Measurements from ENCODE around the gene HMGN4. TPM values are rescaled to one million over a fixed set of nuclear protein-coding genes. Genes with fewer than 3 reads are reported as not detected.

The HMGN4 gene
- total and polyA plus RNA-seq, 9 of the 15 experiments (the other 6 are each of a cell fraction or from before 2014, with no cell fraction given), result 35.4 to 134 (median 94.1) TPM

- TF ChIP-seq JUND (IDR thresholded peaks at IDR 0.05; ENCODE audit: borderline replicate concordance, low read depth, low read length) (peak; percentile 39; the same call in 1 of the 2 replicates), JUND (tag; IDR thresholded peaks at IDR 0.05; ENCODE audit: borderline replicate concordance, low read depth, low read length) (no peak; the same call in 2 of the 3 replicates), OTX1 (CRISPR knock-in tag; IDR thresholded peaks at IDR 0.05) (0 out of 2 replicates have a peak, but pooled peaks have one; percentile 6), BRD4 (IDR thresholded peaks at IDR 0.05) (no peak), SNRNP70 (optimal IDR thresholded peaks at IDR 0.05; ENCODE audit: low read depth, low read length) (no peak), THRA (IDR thresholded peaks at IDR 0.05) (no peak), NFYB (IDR thresholded peaks at IDR 0.05; ENCODE audit: extremely low read depth, insufficient read length) (no peak), KDM4B (IDR thresholded peaks at IDR 0.05; ENCODE audit: borderline replicate concordance in 2 of 2, low read depth in 1 of 2) (no peak), CREB3L1 (IDR thresholded peaks at IDR 0.05; ENCODE audit: borderline replicate concordance, low read depth) (0 out of 2 replicates have a peak, but pooled peaks have one; percentile 35), CHD1 (IDR thresholded peaks at IDR 0.05; ENCODE audit: low read length) (no peak), ZNF277 (CRISPR knock-in tag; IDR thresholded peaks at IDR 0.05; ENCODE audit: borderline replicate concordance) (no peak), GTF2B (IDR thresholded peaks at IDR 0.05; ENCODE audit: extremely low read depth, insufficient read length) (no peak), SOX6 (IDR thresholded peaks at IDR 0.05) (peak; percentile 25; the same call in 1 of the 2 replicates), ZFPM2 (CRISPR knock-in tag; IDR thresholded peaks at IDR 0.05) (no peak), ZNF592 (IDR thresholded peaks at IDR 0.05) (peak; percentile 85), HDAC3 (IDR thresholded peaks at IDR 0.05; ENCODE audit: borderline replicate concordance, partially characterized antibody) (peak; percentile 15), BRD9 (IDR thresholded peaks at IDR 0.05; ENCODE audit: low read depth, partially characterized antibody) (peak; percentile 97), ZNF717 (CRISPR knock-in tag; IDR thresholded peaks at IDR 0.05) (no peak)
Observed at GRCh38 chr6:26594730-26595632, 56.8 kb downstream of the HMGN4 start (continued).

All from K562 (cell line).